HCT116 (cell line): ENCODE results near the gene FERMT1. TPM values are rescaled to one million over a fixed set of nuclear protein-coding genes. Genes with fewer than 3 reads are reported as not detected.

Source experiments
- ATAC-seq: fragments of 200-7000 bp; cut with Tn5 transposase; 2 replicates; pipeline ENCODE4 v1.9.1; 2020; ENCODE audit warnings: mild to moderate bottlenecking, moderate library complexity
- BruUV-seq: library from RNA; stranded (reverse); fragments of 400-500 nt; replicated peaks from 2 replicates; lab custom pipeline; 2021; lab: Mats Ljungman, UMichigan
- CTCF ChIA-PET: fragments of 300-600 bp; sonication (Branson Sonifier 250); formaldehyde crosslinking; loops from one replicate; lab custom pipeline; 2021; ENCODE audit warnings: antibody characterized with exemption; lab: Charles Lee
- POLR2A ChIA-PET: fragments of 300-600, 350-600 bp; sonication (Branson Sonifier 250); formaldehyde crosslinking; loops from one replicate; lab custom pipeline; 2021; ENCODE audit warnings: antibody characterized with exemption; lab: Charles Lee
- RAD21 ChIA-PET, 2 experiments: fragments of 300-600 bp; sonication (Branson Sonifier 250); formaldehyde crosslinking; loops; one replicate each; lab custom pipeline; 2023; ENCODE audit warnings: low total read pairs in 2 of 2; ENCODE audit not compliant: uncharacterized antibody in 2 of 2, unreplicated experiment in 2 of 2, low non-redundant PET in 1 of 2; lab: Charles Lee
- DNase-seq: peaks from one replicate; pipeline ENCODE4 v3.0.0-alpha.2; 2010; ENCODE audit warnings: low read depth, low spot score
- H2AFZ ChIP-seq: fragments of 200-600 bp; shearing (Covaris generic), sonication (generic); 2 replicates; pipeline ENCODE4 v1.6.1; 2017; ENCODE audit warnings: low read depth, mixed run types, mixed read lengths, antibody characterized with exemption, low read length; ENCODE audit not compliant: poor library complexity, severe bottlenecking
- H3K27ac ChIP-seq: 2 replicates; pipeline ENCODE4 v1.5.1; 2012; ENCODE audit warnings: low read depth, low read length
- H3K27me3 ChIP-seq: fragments of 200-600 bp; sonication (generic); 2 replicates; pipeline ENCODE4 v1.6.1; 2016; ENCODE audit warnings: mixed run types, low read length, mixed read lengths; ENCODE audit not compliant: insufficient read depth
- H3K36me3 ChIP-seq, 2 experiments: fragments of 200-500 bp in 1 of 2; fragments of 200-600 bp in 1 of 2; sonication (Bioruptor generic) in 1 of 2; sonication (generic) in 1 of 2; 2 replicates each; pipeline versions ENCODE4 v1.5.1 to v1.6.1; 2014 to 2016; ENCODE audit warnings: low read length in 2 of 2, inconsistent platforms in 1 of 2, mixed read lengths in 1 of 2, mixed run types in 1 of 2; ENCODE audit not compliant: insufficient read depth in 2 of 2, control insufficient read depth in 1 of 2
- H3K4me1 ChIP-seq, 2 experiments: fragments of 200-600 bp in 1 of 2; sonication (generic) in 1 of 2; 2 replicates each; pipeline versions ENCODE4 v1.5.1 to v1.6.1; 2012 to 2017; ENCODE audit warnings: low read length in 2 of 2, inconsistent platforms in 1 of 2, mild to moderate bottlenecking in 1 of 2, mixed read lengths in 1 of 2, mixed run types in 1 of 2, moderate library complexity in 1 of 2; ENCODE audit not compliant: insufficient read depth in 2 of 2, control insufficient read depth in 1 of 2
- H3K4me2 ChIP-seq: fragments of 200-600 bp; sonication (generic); 2 replicates; pipeline ENCODE4 v1.6.1; 2017; ENCODE audit warnings: mixed run types, low read length, mixed read lengths
- H3K4me3 ChIP-seq, 2 experiments: fragments of 200-600 bp in 1 of 2; sonication (generic) in 1 of 2; replicated peaks in 1 of 2; 2 replicates each; pipeline ENCODE4 v1.5.1; 2011 to 2016; ENCODE audit warnings: low read length in 2 of 2, control low read depth in 1 of 2, low read depth in 1 of 2, mild to moderate bottlenecking in 1 of 2, mixed read lengths in 1 of 2, mixed run types in 1 of 2
- H3K79me2 ChIP-seq: fragments of 200-600 bp; sonication (generic); 2 replicates; pipeline ENCODE4 v1.6.1; 2017; ENCODE audit warnings: mild to moderate bottlenecking, mixed run types, low read length, moderate library complexity, mixed read lengths; ENCODE audit not compliant: insufficient read depth
- H3K9ac ChIP-seq: fragments of 200-600 bp; sonication (generic); 2 replicates; pipeline ENCODE4 v1.6.1; 2016; ENCODE audit warnings: low read length, mixed read lengths
- H3K9me2 ChIP-seq: fragments of 200-600 bp; sonication (generic), shearing (Covaris generic); 2 replicates; pipeline ENCODE4 v1.6.1; 2017; ENCODE audit warnings: mixed run types, mild to moderate bottlenecking, moderate library complexity; ENCODE audit not compliant: insufficient read depth
- H3K9me3 ChIP-seq, 2 experiments: fragments of 200-500 bp in 1 of 2; fragments of 200-600 bp in 1 of 2; sonication (Bioruptor generic) in 1 of 2; sonication (generic) in 1 of 2; 2 replicates each; pipeline ENCODE4 v1.6.1; 2014 to 2017; ENCODE audit warnings: low read length in 2 of 2, mixed read lengths in 2 of 2, inconsistent platforms in 1 of 2, low read depth in 1 of 2, mild to moderate bottlenecking in 1 of 2, mixed run types in 1 of 2, moderate library complexity in 1 of 2; ENCODE audit not compliant: control insufficient read depth in 1 of 2, insufficient read depth in 1 of 2
- H4K20me1 ChIP-seq: fragments of 200-600 bp; sonication (generic), shearing (Covaris generic); 2 replicates; pipeline ENCODE4 v1.6.1; 2017; ENCODE audit warnings: mixed run types, mild to moderate bottlenecking, moderate library complexity; ENCODE audit not compliant: insufficient read depth
- CBX3 ChIP-seq: IDR thresholded peaks from 2 replicates; pipeline ENCODE4 v1.6.1; 2012; ENCODE audit warnings: low read depth
- CEBPB ChIP-seq: IDR thresholded peaks from 2 replicates; pipeline ENCODE4 v1.6.1; 2012; ENCODE audit warnings: low read depth
- EGR1 ChIP-seq: IDR thresholded peaks from 2 replicates; pipeline ENCODE4 v1.6.1; 2012; ENCODE audit warnings: low read depth
- ELF1 ChIP-seq: IDR thresholded peaks from 2 replicates; pipeline ENCODE4 v1.6.1; 2012; ENCODE audit warnings: low read depth, borderline replicate concordance
- EZH2 ChIP-seq: fragments of 200-600 bp; sonication (generic); IDR thresholded peaks from 2 replicates; pipeline ENCODE4 v1.6.1; 2017; ENCODE audit warnings: antibody characterized with exemption, mixed run types
- EZH2phosphoT487 ChIP-seq: fragments of 200-600 bp; IDR thresholded peaks from 2 replicates; pipeline ENCODE4 v1.6.1; 2018; ENCODE audit warnings: antibody characterized with exemption, borderline replicate concordance
- FOSL1 ChIP-seq: IDR thresholded peaks from 2 replicates; pipeline ENCODE4 v1.6.1; 2012; ENCODE audit warnings: low read depth
- JUND ChIP-seq: IDR thresholded peaks from 2 replicates; pipeline ENCODE4 v1.6.1; 2012
- MAX ChIP-seq: IDR thresholded peaks from 2 replicates; pipeline ENCODE4 v1.6.1; 2012
- POLR2A ChIP-seq: IDR thresholded peaks from 2 replicates; pipeline ENCODE4 v1.7.0; 2011; ENCODE audit warnings: borderline replicate concordance; ENCODE audit not compliant: insufficient read depth, insufficient read length; ENCODE audit errors: extremely low read depth
- RAD21 ChIP-seq: IDR thresholded peaks from 2 replicates; pipeline ENCODE4 v1.6.1; 2012; ENCODE audit warnings: low read depth, mild to moderate bottlenecking
- REST ChIP-seq: IDR thresholded peaks from 2 replicates; pipeline ENCODE4 v1.6.1; 2012; ENCODE audit warnings: low read depth
- SIN3A ChIP-seq: IDR thresholded peaks from 2 replicates; pipeline ENCODE4 v1.6.1; 2012; ENCODE audit warnings: low read depth
- SP1 ChIP-seq: IDR thresholded peaks from 2 replicates; pipeline ENCODE4 v1.6.1; 2012; ENCODE audit warnings: low read depth
- SRF ChIP-seq: IDR thresholded peaks from 2 replicates; pipeline ENCODE4 v1.6.1; 2012; ENCODE audit warnings: low read depth
- TCF7L2 ChIP-seq: IDR thresholded peaks from 2 replicates; pipeline ENCODE4 v1.7.0; 2011; ENCODE audit warnings: borderline replicate concordance, inconsistent platforms; ENCODE audit not compliant: insufficient read depth, insufficient read length; ENCODE audit errors: extremely low read depth
- YY1 ChIP-seq: IDR thresholded peaks from 2 replicates; pipeline ENCODE4 v1.6.1; 2011; ENCODE audit warnings: low read length, low read depth, moderate library complexity, mild to moderate bottlenecking; ENCODE audit not compliant: insufficient replicate concordance; ENCODE audit errors: extremely low read depth
- ZNF274 ChIP-seq: fragments of 200-500 bp; sonication (Bioruptor generic); IDR thresholded peaks from 2 replicates; pipeline ENCODE4 v1.6.1; 2014; ENCODE audit warnings: mild to moderate bottlenecking, low read depth, low read length, inconsistent platforms
- intact Hi-C: fragments of 100-400 bp; cut with micrococcal nuclease; formaldehyde crosslinking; loops from 2 replicates; pipeline ENCODE4 v1.10.0; 2022
- total RNA-seq: library from RNA; stranded (reverse); gene quantifications from one replicate; pipeline ENCODE4 v1.2.1, GENCODE V29; 2021; ENCODE audit not compliant: unreplicated experiment
- TF ChIP-seq, protein P1 (sequence below): IDR thresholded peaks from 2 replicates; pipeline ENCODE4 v1.6.1; 2012
- TF ChIP-seq, protein P2 (sequence below), 3 experiments: fragments of 200-600 bp in 1 of 3; sonication (generic) in 1 of 3; IDR thresholded peaks in 2 of 3; conservative IDR thresholded peaks in 1 of 3; 2 replicates each; pipeline ENCODE4 v1.5.1; 2012 to 2017; ENCODE audit warnings: low read depth in 2 of 3, low read length in 2 of 3, antibody characterized with exemption in 1 of 3, borderline replicate concordance in 1 of 3, control low read depth in 1 of 3, mild to moderate bottlenecking in 1 of 3, mixed read lengths in 1 of 3, mixed run types in 1 of 3, moderate library complexity in 1 of 3; ENCODE audit not compliant: insufficient read depth in 1 of 3

Gene FERMT1
- total RNA-seq, 1 experiment from 2014 or later: 34.9 TPM

DNA sequence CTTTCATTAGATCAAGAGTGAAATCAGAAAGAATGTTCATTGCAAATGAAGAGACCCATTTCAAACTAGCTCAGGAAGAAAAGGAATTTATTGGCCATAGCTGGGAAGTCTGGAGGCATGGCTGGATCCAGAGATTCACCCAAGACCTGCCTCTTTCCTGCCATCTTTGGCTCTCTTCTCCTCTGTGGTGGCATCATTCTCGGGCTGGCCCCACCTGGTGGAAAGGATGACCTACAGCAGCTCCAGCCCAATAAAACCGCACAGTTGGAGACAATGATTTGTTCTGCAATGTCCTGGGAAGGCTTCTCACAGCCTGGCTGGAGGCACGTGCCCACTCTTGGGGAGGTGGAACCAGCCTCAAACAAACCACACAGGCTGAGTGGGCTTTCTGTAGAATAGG, 18.1 kb upstream of the FERMT1 start (continued):
- TF ChIP-seq TCF7L2: no peak
- no peak for TF ChIP-seq YY1
- 0 out of 2 replicates have a peak, but pooled peaks have one; percentile 32 for TF ChIP-seq CBX3
- TF ChIP-seq, all 23 proteins: peak for 2

DNA sequence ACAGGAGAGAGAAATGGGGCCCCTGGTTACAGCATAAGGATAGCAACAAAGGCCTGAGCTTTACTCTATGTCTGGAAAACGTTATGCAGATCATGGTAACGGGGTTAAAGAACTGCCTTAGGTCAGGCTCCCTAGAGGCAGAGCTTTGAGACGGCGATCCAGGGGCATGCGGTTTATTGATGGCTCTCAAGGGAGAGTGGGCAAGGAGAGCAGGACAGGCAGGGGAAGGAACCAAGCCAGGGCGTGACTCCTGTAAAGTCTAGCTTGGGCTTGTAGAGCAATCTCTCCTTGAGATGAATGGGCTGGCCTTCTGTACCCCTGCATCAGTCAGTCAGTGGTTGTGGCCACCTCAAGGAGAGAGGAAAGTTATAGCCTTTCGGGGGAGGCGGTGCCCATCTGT, 12.5 kb upstream of the FERMT1 start:
- H3K9me2 ChIP-seq: no peaks in the 10 kb centered on the region
- no peaks in the 10 kb centered on the region for H3K9me3 ChIP-seq
- no peak overlapping the region for H3K4me3 ChIP-seq
- ChIA-PET CTCF (no interaction called here), RAD21 (no interaction called here), POLR2A (no interaction called here)
- no TSS peak for BruUV-seq
- H4K20me1 ChIP-seq: no peaks in the 10 kb centered on the region
- no peaks in the 10 kb centered on the region for H3K4me1 ChIP-seq
- H3K79me2 ChIP-seq: no peaks in the 10 kb centered on the region
- ATAC-seq: no peak
- DNase-seq: no peak
- no peak overlapping the region for H3K9ac ChIP-seq
- H3K27ac ChIP-seq: no peak overlapping the region
- H3K36me3 ChIP-seq: no peaks in the 10 kb centered on the region
- H2AFZ ChIP-seq: no peak overlapping the region
- H3K27me3 ChIP-seq: peaks cover 9% of the 10 kb centered on the region; the same call in 1 of the 2 replicates
- intact Hi-C loops: no loop called here
- no peak overlapping the region for H3K4me2 ChIP-seq
- no peak for TF ChIP-seq ZNF274
- TF ChIP-seq CEBPB: no peak
- no peak for TF ChIP-seq ELF1
- TF ChIP-seq EZH2phosphoT487: no peak
- TF ChIP-seq SP1: no peak
- TF ChIP-seq TCF7L2: no peak
- TF ChIP-seq EZH2: no peak
- no peak for TF ChIP-seq MAX
- TF ChIP-seq POLR2A: no peak
- TF ChIP-seq REST: no peak
- TF ChIP-seq SIN3A: no peak
- TF ChIP-seq FOSL1: no peak
- TF ChIP-seq, protein P1, sequence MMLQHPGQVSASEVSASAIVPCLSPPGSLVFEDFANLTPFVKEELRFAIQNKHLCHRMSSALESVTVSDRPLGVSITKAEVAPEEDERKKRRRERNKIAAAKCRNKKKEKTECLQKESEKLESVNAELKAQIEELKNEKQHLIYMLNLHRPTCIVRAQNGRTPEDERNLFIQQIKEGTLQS: no peak
- no peak for TF ChIP-seq SRF
- TF ChIP-seq RAD21: no peak
- TF ChIP-seq, protein P2, sequence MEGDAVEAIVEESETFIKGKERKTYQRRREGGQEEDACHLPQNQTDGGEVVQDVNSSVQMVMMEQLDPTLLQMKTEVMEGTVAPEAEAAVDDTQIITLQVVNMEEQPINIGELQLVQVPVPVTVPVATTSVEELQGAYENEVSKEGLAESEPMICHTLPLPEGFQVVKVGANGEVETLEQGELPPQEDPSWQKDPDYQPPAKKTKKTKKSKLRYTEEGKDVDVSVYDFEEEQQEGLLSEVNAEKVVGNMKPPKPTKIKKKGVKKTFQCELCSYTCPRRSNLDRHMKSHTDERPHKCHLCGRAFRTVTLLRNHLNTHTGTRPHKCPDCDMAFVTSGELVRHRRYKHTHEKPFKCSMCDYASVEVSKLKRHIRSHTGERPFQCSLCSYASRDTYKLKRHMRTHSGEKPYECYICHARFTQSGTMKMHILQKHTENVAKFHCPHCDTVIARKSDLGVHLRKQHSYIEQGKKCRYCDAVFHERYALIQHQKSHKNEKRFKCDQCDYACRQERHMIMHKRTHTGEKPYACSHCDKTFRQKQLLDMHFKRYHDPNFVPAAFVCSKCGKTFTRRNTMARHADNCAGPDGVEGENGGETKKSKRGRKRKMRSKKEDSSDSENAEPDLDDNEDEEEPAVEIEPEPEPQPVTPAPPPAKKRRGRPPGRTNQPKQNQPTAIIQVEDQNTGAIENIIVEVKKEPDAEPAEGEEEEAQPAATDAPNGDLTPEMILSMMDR (IDR thresholded peaks at IDR 0.05 in 2 of 3, conservative IDR thresholded peaks at IDR 0.05 in 1 of 3; ENCODE audit: borderline replicate concordance in 1 of 3, insufficient read depth in 1 of 3, low read depth in 2 of 3, low read length in 2 of 3): no peak
- no peak for TF ChIP-seq CBX3
- no peak for TF ChIP-seq JUND
- TF ChIP-seq EGR1: no peak
